Hepatocyte (in vitro differentiated cells): ENCODE data around the gene SIT1.

Experiments
- EZH2phosphoT487 ChIP-seq: fragments of 200-600 bp; sonication (generic); IDR thresholded peaks from one replicate; pipeline ENCODE4 v1.6.1; 2018; ENCODE audit warnings: antibody characterized with exemption, mild to moderate bottlenecking, low read depth, moderate library complexity; ENCODE audit not compliant: unreplicated experiment, severe bottlenecking
- TF ChIP-seq, protein P1 (sequence below): fragments of 200-600 bp; sonication (generic); IDR thresholded peaks from 2 replicates; pipeline ENCODE4 v1.5.1; 2016; ENCODE audit warnings: antibody characterized with exemption, mild to moderate bottlenecking; ENCODE audit not compliant: poor library complexity

DNA sequence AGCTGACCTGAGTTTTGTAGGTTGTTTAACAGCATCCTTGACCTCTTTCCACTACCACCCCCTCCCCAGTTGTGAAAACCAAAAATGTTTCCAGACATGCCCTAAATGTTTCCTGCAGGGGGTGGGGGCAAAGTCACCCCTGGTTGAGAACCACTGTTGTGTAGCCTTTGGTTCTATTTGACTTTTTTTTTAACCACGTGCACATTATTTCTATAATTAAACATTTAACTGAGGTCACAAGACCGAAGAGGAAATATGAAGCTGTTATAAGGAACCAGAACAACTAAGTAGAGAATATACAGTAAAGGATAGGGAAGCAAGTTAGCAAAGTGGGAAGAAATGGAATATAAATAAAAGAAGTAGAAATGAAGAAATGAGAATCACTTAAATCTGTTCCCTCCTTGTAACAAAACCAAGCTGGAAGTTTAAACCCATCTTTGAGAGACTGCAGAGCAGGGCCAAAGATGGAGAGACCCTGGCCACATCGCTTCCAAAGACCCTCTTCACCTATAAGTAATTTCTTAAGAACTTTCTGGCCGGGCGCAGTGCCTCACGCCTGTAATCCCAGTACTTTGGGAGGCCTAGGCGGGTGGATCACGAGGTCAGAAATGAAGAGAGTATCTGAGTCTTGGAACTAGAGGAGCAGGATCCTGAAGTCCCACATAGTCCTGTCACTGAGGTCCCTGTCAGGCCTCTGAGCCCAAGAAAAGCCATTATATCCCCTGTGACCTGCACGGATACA lies 14.4 kb downstream of the SIT1 start:
- TF ChIP-seq, protein P1, sequence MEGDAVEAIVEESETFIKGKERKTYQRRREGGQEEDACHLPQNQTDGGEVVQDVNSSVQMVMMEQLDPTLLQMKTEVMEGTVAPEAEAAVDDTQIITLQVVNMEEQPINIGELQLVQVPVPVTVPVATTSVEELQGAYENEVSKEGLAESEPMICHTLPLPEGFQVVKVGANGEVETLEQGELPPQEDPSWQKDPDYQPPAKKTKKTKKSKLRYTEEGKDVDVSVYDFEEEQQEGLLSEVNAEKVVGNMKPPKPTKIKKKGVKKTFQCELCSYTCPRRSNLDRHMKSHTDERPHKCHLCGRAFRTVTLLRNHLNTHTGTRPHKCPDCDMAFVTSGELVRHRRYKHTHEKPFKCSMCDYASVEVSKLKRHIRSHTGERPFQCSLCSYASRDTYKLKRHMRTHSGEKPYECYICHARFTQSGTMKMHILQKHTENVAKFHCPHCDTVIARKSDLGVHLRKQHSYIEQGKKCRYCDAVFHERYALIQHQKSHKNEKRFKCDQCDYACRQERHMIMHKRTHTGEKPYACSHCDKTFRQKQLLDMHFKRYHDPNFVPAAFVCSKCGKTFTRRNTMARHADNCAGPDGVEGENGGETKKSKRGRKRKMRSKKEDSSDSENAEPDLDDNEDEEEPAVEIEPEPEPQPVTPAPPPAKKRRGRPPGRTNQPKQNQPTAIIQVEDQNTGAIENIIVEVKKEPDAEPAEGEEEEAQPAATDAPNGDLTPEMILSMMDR: no peak
- TF ChIP-seq EZH2phosphoT487: no peak
